Mesenchymal stem cell (in vitro differentiated cells and primary cell): Measurements from ENCODE around the gene ROBO1.

ENCODE experiments used
- DNase-seq: peaks from one replicate; pipeline ENCODE4 v3.0.0-alpha.2; 2013
- H2AFZ ChIP-seq: one replicate; pipeline ENCODE4 v1.6.1; 2013; ENCODE audit warnings: low read depth, mild to moderate bottlenecking, control low read depth, inconsistent platforms, low read length, moderate library complexity
- H2AK5ac ChIP-seq: 2 replicates; pipeline ENCODE4 v1.6.1; 2013; ENCODE audit warnings: low read length, moderate library complexity, mild to moderate bottlenecking, inconsistent platforms; ENCODE audit not compliant: severe bottlenecking
- H2BK120ac ChIP-seq: one replicate; pipeline ENCODE4 v1.6.1; 2013; ENCODE audit warnings: low read depth, mild to moderate bottlenecking, inconsistent platforms, low read length, moderate library complexity
- H2BK12ac ChIP-seq, 2 experiments: one replicate each; pipeline ENCODE4 v1.6.1; 2013; ENCODE audit warnings: inconsistent platforms in 2 of 2, low read length in 2 of 2, mild to moderate bottlenecking in 2 of 2, moderate library complexity in 2 of 2, control low read depth in 1 of 2
- H2BK15ac ChIP-seq: one replicate; pipeline ENCODE4 v1.6.1; 2013; ENCODE audit warnings: mild to moderate bottlenecking, low read depth, inconsistent platforms; ENCODE audit not compliant: poor library complexity, severe bottlenecking
- H2BK5ac ChIP-seq: 2 replicates; pipeline ENCODE4 v1.6.1; 2013; ENCODE audit warnings: low read depth, mild to moderate bottlenecking, low read length, control low read depth, inconsistent platforms; ENCODE audit not compliant: poor library complexity, severe bottlenecking
- H3K14ac ChIP-seq, 2 experiments: one replicate each; pipeline ENCODE4 v1.6.1; 2013; ENCODE audit warnings: inconsistent platforms in 2 of 2, low read length in 2 of 2, control low read depth in 1 of 2, mild to moderate bottlenecking in 1 of 2, moderate library complexity in 1 of 2
- H3K18ac ChIP-seq, 2 experiments: one replicate each; pipeline ENCODE4 v1.6.1; 2013; ENCODE audit warnings: inconsistent platforms in 2 of 2, low read length in 2 of 2, control low read depth in 1 of 2, low read depth in 1 of 2, mild to moderate bottlenecking in 1 of 2
- H3K23ac ChIP-seq, 2 experiments: one replicate each; pipeline ENCODE4 v1.6.1; 2013; ENCODE audit warnings: inconsistent platforms in 2 of 2, low read length in 2 of 2, mild to moderate bottlenecking in 2 of 2, moderate library complexity in 2 of 2, control low read depth in 1 of 2
- H3K27ac ChIP-seq: 2 replicates; pipeline ENCODE4 v1.5.1; 2013; ENCODE audit warnings: mild to moderate bottlenecking, moderate library complexity, low read length, control low read depth, inconsistent platforms; ENCODE audit not compliant: poor library complexity, severe bottlenecking
- H3K27me3 ChIP-seq, 2 experiments: 2 replicates each; pipeline versions ENCODE4 v1.6.1 to v1.7.0; 2013; ENCODE audit warnings: low read length in 2 of 2, mild to moderate bottlenecking in 2 of 2, moderate library complexity in 2 of 2, control low read depth in 1 of 2, inconsistent platforms in 1 of 2; ENCODE audit not compliant: control insufficient read depth in 1 of 2, insufficient read depth in 1 of 2
- H3K36me3 ChIP-seq, 2 experiments: 2 replicates each; pipeline versions ENCODE4 v1.6.1 to v1.7.0; 2013; ENCODE audit warnings: low read length in 2 of 2, control low read depth in 1 of 2, inconsistent platforms in 1 of 2, low read depth in 1 of 2, mild to moderate bottlenecking in 1 of 2; ENCODE audit not compliant: insufficient read depth in 2 of 2, control insufficient read depth in 1 of 2
- H3K4ac ChIP-seq, 2 experiments: one replicate each; pipeline ENCODE4 v1.6.1; 2013; ENCODE audit warnings: inconsistent platforms in 2 of 2, low read length in 2 of 2, mild to moderate bottlenecking in 2 of 2, moderate library complexity in 2 of 2, control low read depth in 1 of 2, low read depth in 1 of 2
- H3K4me1 ChIP-seq: 2 replicates; pipeline ENCODE4 v1.6.1; 2013; ENCODE audit warnings: low read depth, low read length, control low read depth; ENCODE audit not compliant: control insufficient read depth, insufficient read depth
- H3K4me2 ChIP-seq: 2 replicates; pipeline ENCODE4 v1.6.1; 2013; ENCODE audit warnings: low read length, mild to moderate bottlenecking, inconsistent platforms; ENCODE audit not compliant: poor library complexity, severe bottlenecking
- H3K4me3 ChIP-seq, 2 experiments: 2 replicates each; pipeline versions ENCODE4 v1.5.1 to v1.7.0; 2013; ENCODE audit warnings: low read length in 2 of 2, mild to moderate bottlenecking in 2 of 2, control low read depth in 1 of 2, low read depth in 1 of 2; ENCODE audit not compliant: insufficient read depth in 1 of 2
- H3K79me1 ChIP-seq: replicated peaks from 2 replicates; pipeline ENCODE4 v1.6.1; 2013; ENCODE audit warnings: mild to moderate bottlenecking, control low read depth, low read length, inconsistent platforms; ENCODE audit not compliant: poor library complexity, severe bottlenecking
- H3K9ac ChIP-seq: 2 replicates; pipeline ENCODE4 v1.7.0; 2013; ENCODE audit warnings: mild to moderate bottlenecking, low read length, moderate library complexity
- H3K9me3 ChIP-seq: 2 replicates; pipeline ENCODE4 v1.7.0; 2013; ENCODE audit warnings: mild to moderate bottlenecking, low read length; ENCODE audit not compliant: control insufficient read depth
- H4K8ac ChIP-seq: one replicate; pipeline ENCODE4 v1.6.1; 2013; ENCODE audit warnings: inconsistent platforms, mild to moderate bottlenecking, low read length, moderate library complexity
- H4K91ac ChIP-seq: one replicate; pipeline ENCODE4 v1.6.1; 2013; ENCODE audit warnings: mild to moderate bottlenecking, low read length, inconsistent platforms
- WGBS: methylation state at CpG from one replicate; pipeline ENCODE4 v1.1.7; 2013; ENCODE audit warnings: mixed read lengths; 5-methylcytosine and 5-hydroxymethylcytosine counted together

Gene ROBO1

DNA sequence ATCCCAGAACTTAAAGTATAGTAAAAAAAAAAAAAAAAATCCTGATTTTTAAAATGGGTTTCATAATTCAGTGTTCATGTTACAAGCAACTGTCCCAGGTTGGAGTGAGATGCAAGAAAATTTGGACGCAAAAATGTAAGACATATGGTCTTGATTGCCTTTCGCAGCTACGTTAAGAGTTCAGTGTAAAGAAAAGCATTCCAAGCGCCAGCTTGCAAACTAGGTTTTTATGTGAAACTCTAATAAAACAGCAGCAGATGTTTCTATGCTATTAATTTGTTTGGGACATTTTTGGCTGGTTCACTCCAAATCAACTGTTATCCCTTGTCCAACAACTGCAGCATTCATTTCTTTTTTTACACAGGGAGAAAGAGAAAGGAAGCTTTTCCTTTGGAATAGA lies 957.8 kb downstream of the ROBO1 start:
- H3K4ac ChIP-seq, result no peak overlapping the region
- no peak overlapping the region for H2AFZ ChIP-seq

GRCh38 chr3:78804251-78805037 lies 963.4 kb downstream of the ROBO1 start:
- no peak overlapping the region for H2AK5ac ChIP-seq
- no peak overlapping the region for H3K23ac ChIP-seq
- no peak overlapping the region for H2BK12ac ChIP-seq
- DNase-seq, result peak; percentile 36
- H3K79me1 ChIP-seq, result peaks cover 5% of the 10 kb centered on the region
- no peaks in the 10 kb centered on the region for H3K27me3 ChIP-seq
- no peak overlapping the region for H3K27ac ChIP-seq
- no peak overlapping the region for H3K14ac ChIP-seq
- no peak overlapping the region for H4K8ac ChIP-seq
- no peak overlapping the region for H3K18ac ChIP-seq
- no peak overlapping the region for H3K4me2 ChIP-seq
- no peak overlapping the region for H4K91ac ChIP-seq
- no peaks in the 10 kb centered on the region for H3K36me3 ChIP-seq
- no peak overlapping the region for H2BK120ac ChIP-seq
- no peak overlapping the region for H2BK5ac ChIP-seq
- peak overlapping the region in 1 of 2 experiments; percentile 65 for H3K4me3 ChIP-seq
- no peaks in the 10 kb centered on the region for H3K9me3 ChIP-seq
- H2AFZ ChIP-seq, result no peak overlapping the region
- peak overlapping the region; percentile 75 for H3K9ac ChIP-seq
- no CpG with 5 or more reads among the region's 2 CpGs for WGBS
- H2BK15ac ChIP-seq, result no peak overlapping the region
- no peaks in the 10 kb centered on the region for H3K4me1 ChIP-seq
- H3K4ac ChIP-seq, result no peak overlapping the region

More for the DNA sequence above, 957.8 kb downstream of the ROBO1 start:
- WGBS, result 99% methylated on average over 3 of the region's 4 CpGs
- no peak overlapping the region for H2BK5ac ChIP-seq
- no peaks in the 10 kb centered on the region for H3K9me3 ChIP-seq
- no peak overlapping the region for H2BK15ac ChIP-seq
- no peak overlapping the region for H3K4me2 ChIP-seq
- H3K14ac ChIP-seq, result no peak overlapping the region
- DNase-seq, result no peak
- H2AK5ac ChIP-seq, result no peak overlapping the region
- no peak overlapping the region for H3K9ac ChIP-seq
- H2BK120ac ChIP-seq, result no peak overlapping the region
- H3K79me1 ChIP-seq, result peaks cover 3% of the 10 kb centered on the region
- H2BK12ac ChIP-seq, result no peak overlapping the region
- no peak overlapping the region for H3K18ac ChIP-seq
- H3K23ac ChIP-seq, result no peak overlapping the region
- H3K36me3 ChIP-seq, result no peaks in the 10 kb centered on the region
- H3K4me1 ChIP-seq, result no peaks in the 10 kb centered on the region
- no peak overlapping the region for H4K91ac ChIP-seq
- no peak overlapping the region for H4K8ac ChIP-seq
- no peak overlapping the region for H3K27ac ChIP-seq
- H3K27me3 ChIP-seq, result no peaks in the 10 kb centered on the region
- peak overlapping the region in 1 of 2 experiments; percentile 32 for H3K4me3 ChIP-seq

- H2BK5ac ChIP-seq, result no peak overlapping the region
- H3K18ac ChIP-seq, result no peak overlapping the region
- no peak for DNase-seq
- H3K4me2 ChIP-seq, result no peak overlapping the region
- H2AFZ ChIP-seq, result no peak overlapping the region
- H3K36me3 ChIP-seq, result no peaks in the 10 kb centered on the region
- no peak overlapping the region for H2BK120ac ChIP-seq
- no peaks in the 10 kb centered on the region for H3K4me1 ChIP-seq
- no peak overlapping the region for H3K4me3 ChIP-seq
- H3K27me3 ChIP-seq, result no peaks in the 10 kb centered on the region
- no peak overlapping the region for H3K27ac ChIP-seq
- H3K79me1 ChIP-seq, result peaks cover 5% of the 10 kb centered on the region
- H3K9ac ChIP-seq, result no peak overlapping the region
- no peak overlapping the region for H4K8ac ChIP-seq
- H3K9me3 ChIP-seq, result no peaks in the 10 kb centered on the region
- no CpG with 5 or more reads among the region's 1 CpG for WGBS
- no peak overlapping the region for H3K23ac ChIP-seq
- H3K14ac ChIP-seq, result no peak overlapping the region
- H2BK15ac ChIP-seq, result no peak overlapping the region
- H2BK12ac ChIP-seq, result no peak overlapping the region
- H4K91ac ChIP-seq, result no peak overlapping the region
- H2AK5ac ChIP-seq, result no peak overlapping the region
- no peak overlapping the region for H3K4ac ChIP-seq
These were observed 965.3 kb downstream of the ROBO1 start for GRCh38 chr3:78802562-78802930.

DNA sequence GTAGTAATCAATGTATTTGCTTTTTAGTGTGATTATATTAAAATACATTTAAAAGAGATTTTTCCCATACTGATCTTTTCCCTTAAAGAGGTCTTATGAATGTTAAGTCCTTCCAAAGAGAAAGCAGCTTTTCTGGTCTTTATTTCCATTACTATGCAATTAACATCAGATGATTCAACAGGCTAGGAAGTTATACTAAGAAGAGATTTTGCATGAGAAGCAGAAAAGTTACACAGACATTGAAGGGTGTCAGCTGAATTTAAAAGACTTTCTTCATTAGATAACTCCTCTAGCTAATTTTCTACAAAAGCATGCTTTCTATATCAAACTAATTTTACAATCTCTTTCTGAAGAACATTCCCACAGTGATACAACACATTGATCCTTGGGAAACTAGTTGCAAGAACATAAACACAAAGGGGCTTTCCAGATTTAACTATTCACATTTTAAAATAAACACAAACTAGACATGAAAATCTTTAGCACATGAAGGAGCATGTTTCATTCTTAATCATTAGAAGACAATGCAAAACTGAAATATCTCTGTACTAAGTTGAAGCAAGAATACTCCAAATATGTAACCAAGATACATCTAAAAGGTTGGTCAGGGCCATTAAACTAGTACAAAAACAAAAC lies 965.8 kb downstream of the ROBO1 start:
- no peak overlapping the region for H3K9ac ChIP-seq
- H2AFZ ChIP-seq, result no peak overlapping the region
- no peak overlapping the region for H3K18ac ChIP-seq
- H2BK5ac ChIP-seq, result no peak overlapping the region
- no peaks in the 10 kb centered on the region for H3K4me1 ChIP-seq
- H3K27ac ChIP-seq, result no peak overlapping the region
- H3K23ac ChIP-seq, result no peak overlapping the region
- peak; percentile 16 for DNase-seq
- H3K9me3 ChIP-seq, result no peaks in the 10 kb centered on the region
- H3K4ac ChIP-seq, result no peak overlapping the region
- no peaks in the 10 kb centered on the region for H3K36me3 ChIP-seq
- H3K4me3 ChIP-seq, result no peak overlapping the region
- no peak overlapping the region for H4K8ac ChIP-seq
- no peak overlapping the region for H4K91ac ChIP-seq
- H2BK12ac ChIP-seq, result no peak overlapping the region
- no peak overlapping the region for H2BK15ac ChIP-seq
- no peak overlapping the region for H2BK120ac ChIP-seq
- no peak overlapping the region for H3K4me2 ChIP-seq
- H3K14ac ChIP-seq, result no peak overlapping the region
- no peak overlapping the region for H2AK5ac ChIP-seq
- H3K79me1 ChIP-seq, result peaks cover 6% of the 10 kb centered on the region
- H3K27me3 ChIP-seq, result no peaks in the 10 kb centered on the region
